ENCODE results near the gene C1orf210.

- TF ChIP-seq CTCF (IDR thresholded peaks at IDR 0.05; ENCODE audit: low read depth, low read length, poor library complexity, severe bottlenecking) (no peak), EZH2phosphoT487 (IDR thresholded peaks at IDR 0.05; ENCODE audit: borderline replicate concordance, low read length) (no peak)
Measured at GRCh38 chr1:43304314-43304681, 18.9 kb upstream of the C1orf210 start.

Measured in DOHH2 (cell line).